ENCODE data around the gene CILP. TPM values are rescaled to one million over a fixed set of nuclear protein-coding genes. Genes with fewer than 3 reads are reported as not detected.

The CILP gene
- under 1 TPM; 0.89 to 0.94 TPM for total RNA-seq
- 1 to 10 TPM in 1 of 2 donors, under 1 TPM in 1; 0.87 to 1.2 TPM for polyA plus RNA-seq (ENCODE audit: insufficient read length in 2 of 2)
- long read RNA-seq, donor 1 = 0 reads
- long read RNA-seq, donor 2 = 0 reads
- long read RNA-seq, donor 3 = 0 reads
- long read RNA-seq, donor 4 = 0 reads

GRCh38 chr15:65210770-65211481, at the start of gene CILP:
Gene CILP, minus strand, starts transcription at chr15:65211473. Its CDS starts 1,718 bp downstream, at chr15:65209755.
- peaks cover 36% of the 10 kb centered on the region for H3K4me1 ChIP-seq (ENCODE audit: control insufficient read depth, insufficient read depth, low read length)
- WGBS (ENCODE audit: insufficient coverage) = 71% methylated on average over 8 of the region's 8 CpGs

DNA sequence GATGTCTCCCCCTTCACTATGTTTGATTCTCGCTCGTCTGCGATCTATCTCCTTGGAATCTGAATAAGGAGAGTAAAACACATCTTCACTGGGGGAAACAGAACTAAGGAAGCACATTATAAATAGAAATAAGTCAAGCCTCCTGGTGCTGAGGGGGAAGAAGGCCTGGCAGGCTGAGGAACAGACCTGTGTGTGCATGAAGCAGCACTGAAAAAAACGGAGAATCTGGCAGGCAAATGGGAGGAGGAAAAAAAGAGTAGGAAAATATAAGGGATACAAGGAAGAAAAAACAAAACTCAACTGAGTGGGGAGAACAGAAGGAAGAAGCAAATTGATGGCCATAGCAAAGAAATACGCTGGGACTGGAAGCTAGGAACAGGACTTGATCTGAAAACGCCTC, 49.7 kb upstream of the CILP start:
- H3K9me3 ChIP-seq (ENCODE audit: control insufficient read depth, insufficient read depth, low read length) = no peaks in the 10 kb centered on the region
- peaks cover 34% of the 10 kb centered on the region for H3K36me3 ChIP-seq (ENCODE audit: control insufficient read depth, insufficient read depth, low read length)
- no peak overlapping the region for H3K27ac ChIP-seq (ENCODE audit: low read depth, low read length)
- WGBS (ENCODE audit: insufficient coverage) = 100% methylated on average over 2 of the region's 6 CpGs
- no peak for DNase-seq (ENCODE audit: low read depth in 4 of 6, low spot score in 6 of 6)
- H3K4me1 ChIP-seq (ENCODE audit: control insufficient read depth, insufficient read depth, low read length) = peaks cover 5% of the 10 kb centered on the region
- H3K27me3 ChIP-seq (ENCODE audit: control insufficient read depth, insufficient read depth, low read length) = no peaks in the 10 kb centered on the region
- H3K4me3 ChIP-seq (ENCODE audit: low read depth, low read length) = no peak overlapping the region

More at GRCh38 chr15:65210770-65211481, at the start of gene CILP:
- DNase-seq (ENCODE audit: low read depth in 4 of 6, low spot score in 6 of 6) = no peak
- Histone ChIP-seq H3K27me3 (ENCODE audit: control insufficient read depth, insufficient read depth, low read length) (no peaks in the 10 kb centered on the region), H3K4me3 (ENCODE audit: low read depth, low read length) (no peak within 1 kb of the TSS), H3K9me3 (ENCODE audit: control insufficient read depth, insufficient read depth, low read length) (no peaks in the 10 kb centered on the region), H3K36me3 (ENCODE audit: control insufficient read depth, insufficient read depth, low read length) (no peaks in the 10 kb centered on the region), H3K27ac (ENCODE audit: low read depth, low read length) (no peak within 1 kb of the TSS)

- 71% methylated on average over 7 of the region's 7 CpGs for WGBS (ENCODE audit: insufficient coverage)
- H3K27ac ChIP-seq (ENCODE audit: low read depth, low read length) = peak overlapping the region; percentile 67
- peaks cover 15% of the 10 kb centered on the region for H3K4me1 ChIP-seq (ENCODE audit: control insufficient read depth, insufficient read depth, low read length)
These were observed 48.1 kb upstream of the CILP start for GRCh38 chr15:65259367-65259797.

DNA sequence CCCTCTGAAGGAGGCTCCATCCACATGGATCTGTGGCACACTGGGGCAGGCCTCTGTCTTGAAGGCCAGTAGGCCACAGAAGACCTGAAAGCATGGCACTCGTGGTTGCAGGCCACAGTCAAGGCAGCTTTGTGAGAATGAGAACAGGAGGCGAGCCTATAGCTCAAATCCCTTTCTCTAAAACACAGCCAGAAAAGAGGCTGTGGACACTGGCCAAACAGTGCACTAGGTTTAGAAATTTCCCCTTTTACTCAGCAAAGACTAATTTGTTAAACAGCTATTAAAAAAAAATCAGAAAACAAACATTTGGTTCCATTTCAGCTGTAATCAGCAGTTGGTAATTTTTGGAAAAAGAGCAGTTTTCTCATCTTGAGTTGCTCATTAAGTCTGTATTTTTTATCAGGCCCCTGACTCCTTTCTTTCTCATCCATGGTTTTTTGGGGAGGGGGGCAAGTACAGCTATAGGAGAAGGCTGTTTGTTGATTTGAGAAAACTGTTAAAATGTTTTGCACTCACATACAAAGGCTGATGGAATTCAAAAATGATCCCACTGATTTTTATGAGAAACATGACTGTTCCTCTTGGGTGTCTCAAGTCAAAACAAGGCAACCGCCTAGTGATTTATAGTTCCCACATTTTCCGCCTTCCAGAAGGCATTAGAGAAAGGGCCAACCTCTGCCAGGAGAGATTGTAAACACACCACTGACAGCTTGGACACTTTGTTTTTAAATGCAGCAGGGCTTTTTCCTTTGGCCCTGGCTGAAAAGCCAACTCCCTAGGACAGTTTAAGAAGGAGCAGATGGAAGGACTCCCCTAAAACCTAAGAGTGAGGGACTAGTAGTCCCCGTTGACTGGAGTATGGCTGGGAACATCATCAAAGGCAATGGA, 47.3 kb upstream of the CILP start:
- H3K4me1 ChIP-seq (ENCODE audit: control insufficient read depth, insufficient read depth, low read length) = peaks cover 21% of the 10 kb centered on the region
- peaks cover 30% of the 10 kb centered on the region for H3K36me3 ChIP-seq (ENCODE audit: control insufficient read depth, insufficient read depth, low read length)
- H3K27ac ChIP-seq (ENCODE audit: low read depth, low read length) = peak overlapping the region; percentile 67
- 38% methylated on average over 5 of the region's 5 CpGs for WGBS (ENCODE audit: insufficient coverage)
- H3K4me3 ChIP-seq (ENCODE audit: low read depth, low read length) = no peak overlapping the region
- H3K27me3 ChIP-seq (ENCODE audit: control insufficient read depth, insufficient read depth, low read length) = no peaks in the 10 kb centered on the region
- DNase-seq (ENCODE audit: low read depth in 4 of 6, low spot score in 6 of 6) = peak in 2 of 6 donors; percentile 40 to 42
- no peaks in the 10 kb centered on the region for H3K9me3 ChIP-seq (ENCODE audit: control insufficient read depth, insufficient read depth, low read length)

More at GRCh38 chr15:65259367-65259797, 48.1 kb upstream of the CILP start:
- Histone ChIP-seq H3K27me3 (ENCODE audit: control insufficient read depth, insufficient read depth, low read length) (no peaks in the 10 kb centered on the region), H3K36me3 (ENCODE audit: control insufficient read depth, insufficient read depth, low read length) (peaks cover 30% of the 10 kb centered on the region), H3K4me3 (ENCODE audit: low read depth, low read length) (no peak overlapping the region), H3K9me3 (ENCODE audit: control insufficient read depth, insufficient read depth, low read length) (no peaks in the 10 kb centered on the region)
- DNase-seq (ENCODE audit: low read depth in 4 of 6, low spot score in 6 of 6) = peak in 1 of 6 donors; percentile 38

GRCh38 chr15:65255486-65256140, 44.3 kb upstream of the CILP start:
- no peak for DNase-seq (ENCODE audit: low read depth in 4 of 6, low spot score in 6 of 6)
- H3K4me1 ChIP-seq (ENCODE audit: control insufficient read depth, insufficient read depth, low read length) = peaks cover 21% of the 10 kb centered on the region
- no peaks in the 10 kb centered on the region for H3K27me3 ChIP-seq (ENCODE audit: control insufficient read depth, insufficient read depth, low read length)
- H3K36me3 ChIP-seq (ENCODE audit: control insufficient read depth, insufficient read depth, low read length) = peaks cover 14% of the 10 kb centered on the region
- H3K4me3 ChIP-seq (ENCODE audit: low read depth, low read length) = no peak overlapping the region
- WGBS (ENCODE audit: insufficient coverage) = 94% methylated on average over 3 of the region's 7 CpGs
- H3K9me3 ChIP-seq (ENCODE audit: control insufficient read depth, insufficient read depth, low read length) = no peaks in the 10 kb centered on the region
- no peak overlapping the region for H3K27ac ChIP-seq (ENCODE audit: low read depth, low read length)

DNA sequence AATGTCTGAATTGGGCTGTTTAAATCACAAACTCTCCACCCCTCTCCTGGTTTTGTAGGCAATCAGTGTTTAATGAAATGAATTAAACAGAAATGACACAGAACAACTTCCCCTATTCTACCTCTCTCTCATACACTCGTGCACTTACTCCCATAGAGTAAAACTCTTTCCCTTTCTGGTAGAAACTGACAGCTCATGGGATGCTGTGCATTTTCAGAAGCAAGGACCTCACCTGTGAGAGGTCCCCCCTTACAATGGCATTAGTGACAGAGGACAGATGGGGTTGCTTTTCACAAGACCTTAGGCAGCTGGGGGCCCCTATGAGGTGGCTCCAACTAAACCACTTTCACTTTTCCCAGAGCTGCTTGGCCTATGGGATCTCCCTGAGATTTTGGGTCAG, 43.5 kb upstream of the CILP start:
- DNase-seq (ENCODE audit: low read depth in 4 of 6, low spot score in 6 of 6) = no peak
- Histone ChIP-seq H3K4me3 (ENCODE audit: low read depth, low read length) (no peak overlapping the region), H3K9me3 (ENCODE audit: control insufficient read depth, insufficient read depth, low read length) (no peaks in the 10 kb centered on the region), H3K4me1 (ENCODE audit: control insufficient read depth, insufficient read depth, low read length) (peaks cover 22% of the 10 kb centered on the region), H3K27ac (ENCODE audit: low read depth, low read length) (peak overlapping the region; percentile 36), H3K27me3 (ENCODE audit: control insufficient read depth, insufficient read depth, low read length) (no peaks in the 10 kb centered on the region), H3K36me3 (ENCODE audit: control insufficient read depth, insufficient read depth, low read length) (peaks cover 12% of the 10 kb centered on the region)
- WGBS (ENCODE audit: insufficient coverage) = no CpG with 5 or more reads among the region's 1 CpG

DNA sequence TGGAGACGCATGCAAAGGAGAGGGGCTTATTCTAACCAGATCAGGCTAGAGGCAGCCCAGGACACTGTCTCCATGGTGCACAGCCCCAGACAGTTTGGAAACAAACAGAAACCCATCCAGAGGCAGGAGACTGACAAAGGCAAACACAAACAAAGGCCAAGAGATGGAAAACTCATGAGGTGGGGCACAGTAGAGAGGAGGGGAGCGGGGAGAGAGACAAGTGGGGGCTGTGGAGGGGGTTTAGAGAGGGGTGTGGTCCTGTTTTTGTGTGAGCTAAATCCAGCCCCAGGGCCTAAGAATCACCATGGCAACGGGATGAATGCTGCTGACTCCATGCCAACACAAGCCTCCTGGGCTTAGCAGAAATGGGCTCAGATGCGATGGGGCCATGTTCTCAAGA, 43.1 kb upstream of the CILP start:
- Histone ChIP-seq H3K9me3 (ENCODE audit: control insufficient read depth, insufficient read depth, low read length) (no peaks in the 10 kb centered on the region), H3K4me1 (ENCODE audit: control insufficient read depth, insufficient read depth, low read length) (peaks cover 26% of the 10 kb centered on the region), H3K4me3 (ENCODE audit: low read depth, low read length) (no peak overlapping the region), H3K27ac (ENCODE audit: low read depth, low read length) (peak overlapping the region; percentile 36), H3K27me3 (ENCODE audit: control insufficient read depth, insufficient read depth, low read length) (no peaks in the 10 kb centered on the region), H3K36me3 (ENCODE audit: control insufficient read depth, insufficient read depth, low read length) (peaks cover 16% of the 10 kb centered on the region)
- 11% methylated on average over 1 of the region's 4 CpGs for WGBS (ENCODE audit: insufficient coverage)
- DNase-seq (ENCODE audit: low read depth in 4 of 6, low spot score in 6 of 6) = peak; percentile 43 to 94 (median 64)

- Histone ChIP-seq H3K9me3 (ENCODE audit: control insufficient read depth, insufficient read depth, low read length) (no peaks in the 10 kb centered on the region), H3K4me1 (ENCODE audit: control insufficient read depth, insufficient read depth, low read length) (peaks cover 30% of the 10 kb centered on the region), H3K4me3 (ENCODE audit: low read depth, low read length) (no peak overlapping the region), H3K36me3 (ENCODE audit: control insufficient read depth, insufficient read depth, low read length) (peaks cover 27% of the 10 kb centered on the region), H3K27ac (ENCODE audit: low read depth, low read length) (peak overlapping the region; percentile 33), H3K27me3 (ENCODE audit: control insufficient read depth, insufficient read depth, low read length) (no peaks in the 10 kb centered on the region)
- 61% methylated on average over 2 of the region's 2 CpGs for WGBS (ENCODE audit: insufficient coverage)
- no peak for DNase-seq (ENCODE audit: low read depth in 4 of 6, low spot score in 6 of 6)
These were observed 38.4 kb upstream of the CILP start for GRCh38 chr15:65249641-65250040.
